CD4-positive, alpha-beta T cell treated with Interleukin-2 at 100 ng/mL for 4 hours (primary cell): ENCODE results near the gene PRKAG1.

Experiments
- DNase-seq: peaks from one replicate; pipeline ENCODE4 v3.0.0-alpha.2; 2020; ENCODE audit warnings: low spot score

The PRKAG1 gene

DNA sequence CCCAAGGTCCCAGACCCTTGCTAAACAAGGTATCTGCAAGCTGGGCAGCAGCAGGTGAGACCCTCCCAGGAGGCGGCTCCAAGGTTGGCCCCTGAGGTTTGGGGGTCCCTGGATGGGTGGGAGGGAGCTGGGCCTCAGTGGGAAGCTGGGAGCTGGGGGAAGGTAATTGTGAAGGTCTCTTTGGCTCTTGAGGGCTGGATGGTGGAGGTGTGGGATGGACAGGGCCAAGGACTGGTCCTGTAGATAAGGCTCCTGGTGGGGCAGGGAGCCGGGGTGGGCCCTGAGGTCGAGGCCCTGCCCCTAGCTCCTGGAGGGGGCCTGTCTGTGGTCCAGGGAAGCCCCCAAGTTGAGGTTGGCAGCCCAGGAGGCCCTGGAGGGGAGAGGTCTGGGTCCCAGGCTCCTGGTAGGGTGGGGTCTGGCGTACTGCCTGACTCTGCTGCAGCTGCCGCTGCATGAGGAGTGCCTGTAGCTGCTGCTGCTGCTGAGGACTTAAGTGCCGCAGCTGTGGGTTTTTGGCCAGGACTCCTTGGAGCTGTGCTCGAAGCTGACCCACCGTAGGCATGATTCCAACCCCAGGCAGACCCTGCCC lies 13.1 kb upstream of the PRKAG1 start:
- DNase-seq: no peak

DNA sequence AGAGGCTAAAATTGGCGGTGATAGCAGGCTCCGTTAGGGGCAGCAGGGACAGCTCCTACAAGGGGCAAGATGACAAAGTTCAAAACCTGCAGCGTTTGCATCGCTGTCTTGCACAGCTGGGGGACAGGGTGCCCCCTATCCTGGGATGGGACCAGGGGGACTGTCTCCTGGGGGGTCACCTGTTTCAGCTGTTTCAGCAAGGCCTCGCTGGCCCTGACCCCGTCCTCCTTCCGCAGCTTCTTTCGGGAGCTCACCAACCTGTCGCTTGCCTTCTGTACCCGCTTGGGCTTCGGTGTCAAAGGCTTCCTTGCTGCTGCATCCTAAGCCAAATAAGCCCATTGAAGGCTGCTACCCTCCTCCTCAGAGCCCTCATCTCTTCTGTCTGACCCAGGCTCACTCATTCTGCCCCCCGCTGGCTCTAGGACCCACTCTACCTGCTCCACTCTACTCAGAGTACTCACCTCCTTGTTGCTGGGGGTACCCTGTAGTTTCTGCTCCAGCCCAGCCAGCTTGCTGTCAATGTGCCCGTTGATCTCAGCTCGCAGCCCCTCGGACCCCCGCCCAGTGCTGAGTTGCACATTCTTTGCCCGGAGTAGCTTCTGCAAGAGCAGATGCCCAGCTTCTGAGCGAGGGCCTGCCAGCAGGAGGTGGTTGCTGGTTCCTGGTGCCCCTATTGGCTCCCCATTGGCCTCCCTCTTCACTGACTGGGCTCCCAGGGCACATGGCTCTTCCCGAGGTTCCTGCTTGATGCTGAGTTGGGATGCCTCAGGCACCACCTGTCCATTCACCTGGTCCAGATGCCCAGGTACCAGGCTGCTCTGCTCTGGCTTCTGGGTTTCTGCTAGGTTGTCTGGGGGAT lies 12.4 kb upstream of the PRKAG1 start:
- DNase-seq: no peak

- DNase-seq: no peak
These were observed 11.5 kb upstream of the PRKAG1 start for GRCh38 chr12:49030119-49030518.

GRCh38 chr12:49028666-49029275 lies 10.2 kb upstream of the PRKAG1 start:
- no peak for DNase-seq

GRCh38 chr12:49027846-49028555 lies 9.4 kb upstream of the PRKAG1 start:
- DNase-seq: no peak

DNA sequence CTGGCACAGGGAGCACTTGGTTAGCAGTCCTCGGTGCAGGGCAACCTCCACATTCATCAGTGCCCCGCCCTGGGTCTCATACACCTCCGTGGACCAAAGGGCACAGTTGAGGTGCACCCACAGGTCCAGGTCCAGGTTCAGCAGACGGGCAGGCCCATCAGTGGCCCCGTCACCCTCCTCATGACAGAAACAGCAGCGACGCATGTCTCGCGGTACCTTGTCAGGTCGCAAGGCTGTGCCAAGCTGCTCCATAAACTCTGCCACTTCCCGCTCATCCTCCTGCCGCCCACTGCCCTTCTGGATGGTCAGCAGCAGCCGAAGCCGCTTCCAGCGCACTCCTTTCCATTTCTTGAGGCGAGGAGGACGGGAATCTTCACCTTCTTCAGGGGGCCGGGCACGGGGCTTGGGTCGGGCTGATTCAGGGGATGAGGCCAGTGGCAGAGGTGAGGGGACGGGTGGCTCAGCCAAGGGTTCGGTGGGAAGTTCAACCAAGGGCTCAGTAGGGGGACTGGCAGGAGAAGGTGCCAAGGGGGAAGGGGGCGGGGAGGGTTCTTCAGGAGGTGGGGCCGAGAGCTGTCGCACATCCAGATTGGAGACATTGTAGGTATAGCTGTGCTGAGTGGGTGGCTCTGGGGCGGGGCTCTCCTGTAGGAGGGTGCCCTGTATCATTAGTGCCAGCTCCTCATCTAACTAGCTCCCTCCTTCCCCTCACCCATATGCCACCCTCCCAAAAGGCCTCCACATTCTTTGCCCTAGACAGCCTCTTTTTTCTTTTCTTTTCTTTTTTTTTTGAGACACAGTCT lies 8.3 kb upstream of the PRKAG1 start:
- DNase-seq: no peak

DNA sequence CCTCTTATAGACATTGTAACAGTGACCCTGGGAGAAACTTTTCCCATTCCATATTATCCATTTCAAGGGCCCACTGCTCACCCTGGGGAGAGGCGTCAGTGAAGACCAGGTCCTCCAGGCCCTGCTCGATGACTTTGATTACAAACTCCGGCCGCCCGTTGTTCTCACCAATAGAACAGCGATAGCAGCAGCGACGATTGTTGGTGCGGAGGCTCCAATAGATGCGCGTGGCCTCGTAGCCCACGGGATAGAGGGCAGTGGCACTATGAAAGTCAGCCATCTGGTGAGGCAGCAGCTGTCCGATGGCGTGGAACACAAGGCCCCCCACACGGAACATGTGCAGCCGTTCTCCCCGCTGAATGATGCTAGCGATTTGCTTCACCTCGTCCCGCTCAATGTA lies 7.5 kb upstream of the PRKAG1 start:
- no peak for DNase-seq

- no peak for DNase-seq
These were observed 6.9 kb upstream of the PRKAG1 start for GRCh38 chr12:49025463-49025862.

DNA sequence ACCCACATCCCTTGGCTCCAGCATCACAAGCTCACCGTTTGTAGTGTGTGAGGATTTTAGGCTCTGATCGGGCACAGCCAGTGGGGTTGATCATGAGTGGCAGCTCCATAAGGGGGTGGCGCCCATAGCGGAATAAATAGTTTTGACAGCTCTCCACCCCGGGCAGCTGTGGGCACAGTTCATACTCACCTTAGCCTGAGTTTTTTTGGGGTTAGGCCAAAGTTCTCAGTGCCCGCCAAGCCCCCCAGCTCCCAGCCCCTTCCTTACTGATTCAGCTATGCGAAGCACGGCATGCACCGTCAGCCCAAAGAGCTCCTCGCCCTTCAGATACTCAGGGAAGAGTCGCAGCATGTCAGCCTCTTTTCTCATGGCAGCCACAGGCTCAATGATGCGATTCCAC lies 6.0 kb upstream of the PRKAG1 start:
- DNase-seq: no peak

GRCh38 chr12:49023812-49024211 lies 5.2 kb upstream of the PRKAG1 start:
- no peak for DNase-seq

DNA sequence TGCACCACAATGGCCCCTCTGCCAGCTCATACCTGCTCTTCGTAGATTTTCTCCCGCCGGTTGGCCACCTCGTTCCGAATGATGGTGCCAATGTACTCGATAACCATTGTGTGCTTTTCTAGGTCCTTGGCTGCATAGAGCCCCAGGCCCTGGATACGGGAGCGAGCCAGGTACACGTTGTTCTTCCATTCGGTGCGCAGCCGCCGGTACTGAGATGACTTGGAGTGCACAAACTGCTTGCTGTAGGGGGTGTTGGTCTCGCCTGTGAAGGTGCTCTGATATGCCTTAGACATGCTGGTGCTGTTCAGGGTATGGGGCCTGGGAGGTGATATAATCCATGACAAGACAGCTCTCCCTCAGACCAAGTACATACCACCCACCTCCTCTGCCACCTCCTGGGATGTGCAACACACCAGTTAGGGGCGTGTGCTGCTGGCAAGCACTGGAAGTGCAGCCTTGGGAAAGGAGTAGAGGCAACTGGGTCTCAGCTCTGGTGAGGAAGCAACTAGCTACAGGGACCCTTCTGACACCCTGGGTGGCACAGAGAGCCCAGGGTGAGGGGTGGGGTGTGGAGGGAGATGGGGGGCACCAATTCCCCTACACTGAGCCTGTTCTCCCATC lies 4.1 kb upstream of the PRKAG1 start:
- no peak for DNase-seq

- no peak for DNase-seq
These were observed 2.8 kb upstream of the PRKAG1 start for GRCh38 chr12:49021292-49021915.

- DNase-seq: no peak
These were observed 1.9 kb upstream of the PRKAG1 start for GRCh38 chr12:49020441-49020840.

DNA sequence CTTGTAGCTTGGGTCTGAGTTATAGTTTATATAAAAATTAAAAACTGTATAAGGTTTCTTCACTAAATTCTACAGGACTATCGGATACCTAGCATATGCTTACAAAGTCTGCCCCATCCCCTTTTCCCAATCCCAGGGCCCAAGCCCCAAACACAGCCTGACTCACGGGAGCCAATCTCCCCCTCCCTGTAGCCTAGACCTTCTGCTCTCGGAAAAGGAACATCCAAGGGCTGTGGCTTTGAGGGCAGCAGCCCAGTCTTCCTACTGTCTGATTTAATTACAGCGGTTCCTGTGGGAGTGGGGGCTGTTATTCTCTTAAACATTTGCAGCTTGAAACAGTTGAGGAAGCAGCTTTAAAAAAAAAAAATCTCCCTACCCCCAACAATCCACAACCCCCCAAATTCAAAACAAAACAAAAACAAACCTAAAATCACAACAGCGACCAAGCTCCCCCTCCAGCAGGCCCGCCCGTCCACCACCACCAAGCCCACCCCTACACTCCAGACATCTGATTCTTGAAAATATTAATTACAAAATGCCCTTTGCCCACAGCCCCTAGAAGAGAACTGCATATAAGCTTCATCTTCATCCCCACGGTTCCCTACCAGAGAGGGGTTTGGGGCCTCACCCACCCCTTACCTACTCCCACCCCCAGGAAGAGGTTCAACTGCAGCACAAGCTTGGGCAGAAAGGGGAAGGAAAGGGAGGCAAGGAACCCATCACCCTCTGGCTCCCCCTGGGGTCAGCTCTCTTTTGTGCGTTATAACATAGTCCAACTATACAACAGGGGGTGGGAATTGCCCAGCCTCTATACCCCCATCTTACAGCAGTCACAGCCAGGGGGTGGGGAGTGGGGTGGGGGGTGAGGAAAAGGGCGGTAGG lies 1.1 kb upstream of the PRKAG1 start:
- DNase-seq: peak; percentile 42

DNA sequence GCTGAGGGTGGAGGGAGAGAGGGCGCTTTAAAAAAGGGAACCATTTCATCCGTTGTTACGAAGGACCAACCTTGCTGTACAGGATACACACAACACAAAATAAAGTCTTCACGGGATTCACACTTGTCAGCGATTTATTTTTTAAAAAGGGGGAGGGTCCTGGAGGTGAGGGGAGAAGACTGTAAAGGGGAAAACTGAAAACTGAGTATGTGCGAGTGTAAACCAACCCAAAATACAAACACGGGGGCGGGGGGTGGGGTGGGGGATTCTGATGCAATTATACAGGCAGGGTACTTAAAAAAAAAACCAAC lies 499 bp upstream of the PRKAG1 start:
- DNase-seq: no peak

DNA sequence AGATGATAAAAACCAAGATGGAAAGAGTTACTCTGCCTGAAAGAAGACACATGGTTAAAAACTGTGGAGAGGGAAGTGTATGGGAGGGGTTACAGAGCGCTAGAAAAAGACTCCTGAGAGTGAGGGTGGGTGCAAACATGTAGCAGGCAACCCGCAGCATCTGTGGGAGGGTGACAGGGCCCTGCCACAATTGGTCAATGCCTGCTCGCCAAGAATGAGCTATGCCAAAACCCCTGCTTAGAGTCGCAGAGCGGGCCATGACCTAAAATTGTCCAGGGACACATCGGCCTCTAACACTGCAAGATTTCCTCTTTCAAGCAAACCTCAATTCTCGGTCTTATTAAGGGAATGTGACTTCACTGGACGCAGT lies 700 bp downstream of the PRKAG1 start:
- DNase-seq: peak; percentile 19

- DNase-seq: no peak
These were observed 3.4 kb downstream of the PRKAG1 start for GRCh38 chr12:49015196-49015595.

GRCh38 chr12:49014547-49014946 lies 4.0 kb downstream of the PRKAG1 start:
- DNase-seq: no peak

- DNase-seq: no peak
These were observed 5.1 kb downstream of the PRKAG1 start for GRCh38 chr12:49013428-49013827.

DNA sequence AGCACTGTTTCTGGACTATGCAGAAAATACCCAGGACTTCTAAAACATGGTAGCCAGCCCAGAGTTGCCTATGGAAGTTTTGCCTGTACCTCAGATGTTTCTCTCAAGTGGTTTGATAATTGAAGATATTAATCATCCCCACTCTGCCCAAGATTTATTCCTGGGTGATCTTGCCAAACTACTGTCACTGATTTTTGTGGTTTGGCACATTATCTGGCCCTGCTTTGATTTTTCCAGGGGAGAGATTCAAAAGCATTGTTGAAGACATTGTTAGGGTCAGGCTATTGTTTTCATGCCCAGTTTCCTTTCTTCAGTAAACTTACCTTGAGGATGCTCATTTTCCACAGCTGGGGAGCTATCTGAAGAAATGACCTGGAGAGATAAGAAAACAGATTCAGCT lies 5.8 kb downstream of the PRKAG1 start:
- DNase-seq: no peak
